MM.1S (cell line): ENCODE data around the gene MRPL37.

Source experiments
- CTCF ChIP-seq: fragments of 300-600 bp; sonication (generic); IDR thresholded peaks from 2 replicates; pipeline ENCODE4 v1.5.1; 2016; ENCODE audit warnings: antibody characterized with exemption, low read length, mixed read lengths
- EZH2 ChIP-seq: fragments of 300-600 bp; sonication (generic); optimal IDR thresholded peaks from 2 replicates; pipeline ENCODE3; 2017; ENCODE audit warnings: low read depth, mild to moderate bottlenecking, antibody characterized with exemption, low read length, mixed read lengths

- TF ChIP-seq CTCF (no peak), EZH2 (no peak)
Measured at GRCh38 chr1:54246116-54246721, 46.3 kb downstream of the MRPL37 start.
